Stimulated activated naive CD8-positive, alpha-beta T cell treated with anti-CD3 and anti-CD28 coated beads, Interleukin-15, Interleukin-2, amounts not matched to agents 100 U/mL and 50 U/mL, for 24 hours (primary cell): ENCODE data around the gene UBE2E2.

ENCODE experiments used
- ATAC-seq: fragments of 150-1000 bp; cut with Tn5 transposase; one replicate; pipeline ENCODE4 v1.10.0; 2021
- DNase-seq: peaks from one replicate; pipeline ENCODE4 v3.0.0; 2021

The UBE2E2 gene

GRCh38 chr3:23623844-23624243 lies 420.7 kb downstream of the UBE2E2 start:
- ATAC-seq (no peak), DNase-seq (no peak)

DNA sequence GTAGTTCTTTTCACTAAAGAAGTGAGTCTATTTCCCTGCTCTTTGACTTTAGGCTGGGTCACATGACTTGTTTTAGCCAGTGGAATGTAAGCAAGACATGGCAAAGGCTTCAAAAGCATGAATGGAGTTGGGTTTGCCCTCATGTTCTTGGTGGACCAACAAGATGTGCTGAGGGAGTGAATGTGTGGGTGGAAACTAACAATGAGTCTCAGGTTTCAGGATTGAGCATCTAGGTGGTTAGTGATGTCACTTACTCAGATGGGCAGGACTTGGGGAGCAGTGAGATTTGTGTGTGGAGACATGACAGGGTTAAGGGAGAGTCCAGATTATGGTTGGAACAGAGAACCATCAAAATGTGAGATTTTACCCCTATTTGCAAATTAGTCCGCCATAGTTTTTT lies 421.2 kb downstream of the UBE2E2 start:
- DNase-seq (no peak), ATAC-seq (no peak)

DNA sequence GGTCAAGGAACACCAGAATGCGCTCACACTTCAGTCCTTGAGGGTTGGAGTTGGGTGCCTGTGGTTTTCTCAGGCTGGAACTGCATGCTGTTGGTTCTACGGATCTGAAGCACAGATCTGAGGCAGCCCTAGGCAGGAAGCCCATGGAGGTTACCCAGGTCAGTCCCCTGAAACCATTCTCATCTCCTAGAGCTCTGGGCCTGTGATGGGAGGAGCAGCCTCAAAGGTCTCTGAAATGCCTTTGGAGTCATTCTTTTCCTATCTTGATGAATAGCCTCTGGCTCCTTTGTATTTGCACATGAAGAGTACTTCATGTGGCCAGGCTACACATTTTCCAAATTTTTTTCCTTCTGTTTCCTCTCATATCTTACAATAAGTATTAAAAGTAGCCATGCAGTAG lies 423.3 kb downstream of the UBE2E2 start:
- DNase-seq (no peak), ATAC-seq (no peak)

DNA sequence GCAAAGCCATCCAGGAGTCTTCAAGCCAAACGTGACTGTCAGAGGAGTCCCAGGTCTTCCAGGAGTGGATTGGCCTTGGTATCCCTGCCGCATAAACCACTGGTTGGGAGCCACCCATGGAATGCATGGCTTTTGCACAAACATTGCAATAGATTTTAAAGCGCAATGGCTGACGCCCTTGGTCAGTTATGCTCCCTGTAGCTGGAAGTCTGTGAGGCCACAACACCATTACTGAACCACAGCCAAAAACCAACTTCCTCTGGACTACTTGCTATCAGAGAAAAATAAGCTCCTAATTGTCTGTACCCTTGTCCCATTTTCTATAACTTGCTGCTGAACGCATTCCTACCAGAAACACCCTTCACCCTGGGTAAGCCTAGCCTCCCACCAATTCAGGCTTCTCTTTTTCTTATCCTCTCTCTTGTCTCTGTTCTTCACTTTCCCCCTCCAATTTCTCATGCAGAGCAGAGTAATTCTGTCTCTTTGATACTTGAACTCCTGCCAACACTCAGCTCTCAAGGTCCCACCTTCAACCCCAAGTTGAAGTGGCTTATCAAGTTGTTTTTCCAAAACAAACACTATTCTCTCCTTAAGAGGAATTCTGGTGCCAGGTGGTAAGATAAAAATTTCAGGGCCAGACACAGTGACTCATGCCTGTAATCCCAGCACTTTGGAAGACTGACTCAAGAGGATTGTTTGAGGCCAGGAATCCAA lies 426.2 kb downstream of the UBE2E2 start:
- DNase-seq (no peak), ATAC-seq (no peak)

DNA sequence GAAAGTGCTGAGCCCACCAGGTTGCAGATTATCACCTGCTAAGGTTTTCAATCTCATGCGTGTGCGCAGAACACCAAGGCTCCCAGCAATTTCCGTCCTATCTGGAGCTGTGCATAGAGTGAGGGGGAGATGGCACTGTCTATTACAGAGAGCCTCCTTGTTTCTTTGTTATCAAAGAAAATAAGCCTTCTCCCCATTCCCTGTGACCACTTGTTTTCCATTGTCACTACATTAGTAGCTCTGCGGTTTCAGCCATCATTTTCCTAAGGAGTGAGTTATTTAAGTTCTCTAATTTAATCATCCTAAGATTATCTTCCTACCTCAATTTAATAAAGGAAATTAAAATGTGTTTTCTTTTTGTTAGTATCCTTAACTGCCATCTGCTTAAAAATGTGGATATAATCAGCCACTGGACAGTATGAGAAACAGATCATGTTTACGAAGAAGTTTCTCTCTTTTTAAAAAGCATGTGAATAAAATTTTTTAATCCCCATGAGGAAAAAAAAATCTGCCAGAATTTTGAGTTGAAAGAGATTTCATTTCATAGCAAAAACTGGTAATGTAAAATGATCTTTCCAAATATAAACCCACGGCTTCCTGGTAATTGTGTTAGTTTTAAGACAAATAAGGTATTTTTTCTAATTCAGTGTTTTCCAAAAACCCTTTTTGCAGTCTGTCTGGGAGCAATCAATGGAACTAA lies 430.3 kb downstream of the UBE2E2 start:
- DNase-seq (no peak), ATAC-seq (no peak)

GRCh38 chr3:23637339-23637738 lies 434.2 kb downstream of the UBE2E2 start:
- no peak for ATAC-seq
- DNase-seq: no peak

DNA sequence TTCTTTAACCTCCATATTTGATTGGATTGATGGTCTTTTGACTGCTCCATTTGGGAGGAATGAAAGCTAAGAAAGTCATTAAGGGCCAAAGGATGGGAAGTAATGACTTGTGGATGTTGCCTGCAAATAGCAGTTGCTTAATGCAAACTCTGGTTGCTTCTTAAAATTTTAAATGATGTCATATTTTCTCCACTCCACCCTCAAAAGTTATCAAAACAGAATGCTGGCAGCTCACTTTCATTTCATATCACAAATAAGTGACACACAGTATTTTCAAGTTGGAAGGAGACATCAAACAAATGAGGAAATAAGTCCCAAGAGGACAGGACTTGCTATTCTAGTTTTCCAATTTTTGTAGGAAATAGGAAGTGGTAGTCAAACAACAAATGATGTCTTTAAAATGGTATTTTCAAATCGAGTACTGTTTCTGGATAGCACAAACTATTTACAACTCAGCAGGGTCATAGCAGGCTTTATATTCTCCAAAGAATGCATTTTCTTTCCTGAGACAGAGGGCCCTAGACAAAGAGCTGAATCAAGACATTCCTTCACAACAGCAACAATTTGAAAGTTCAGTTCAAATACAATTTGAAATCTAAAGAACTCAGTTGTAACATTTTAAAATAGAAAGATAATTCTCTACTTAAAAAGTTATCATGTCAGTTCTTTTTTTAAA lies 437.5 kb downstream of the UBE2E2 start:
- ATAC-seq: no peak
- no peak for DNase-seq
